Endothelial cell of umbilical vein (primary cell): Measurements from ENCODE around the gene FOXP1.

ENCODE experiments used
- EZH2 ChIP-seq: IDR thresholded peaks from 2 replicates; pipeline ENCODE4 v1.6.1; 2012; ENCODE audit warnings: borderline replicate concordance, low read depth, mild to moderate bottlenecking, moderate library complexity, low read length, inconsistent platforms; ENCODE audit not compliant: severe bottlenecking
- FOS ChIP-seq: IDR thresholded peaks from 2 replicates; pipeline ENCODE4 v1.6.1; 2011; ENCODE audit warnings: mild to moderate bottlenecking, low read length, moderate library complexity, borderline replicate concordance; ENCODE audit not compliant: insufficient read depth
- JUN ChIP-seq: IDR thresholded peaks from 2 replicates; pipeline ENCODE4 v1.6.1; 2011; ENCODE audit warnings: borderline replicate concordance, low read depth; ENCODE audit not compliant: insufficient read length, insufficient read depth
- MYC ChIP-seq: IDR thresholded peaks from one replicate; pipeline ENCODE4 v1.6.1; 2011; ENCODE audit warnings: mild to moderate bottlenecking, low read depth, low read length
- POLR2A ChIP-seq: IDR thresholded peaks from 2 replicates; pipeline ENCODE4 v1.6.1; 2012; ENCODE audit warnings: low read depth, mild to moderate bottlenecking, control low read depth, low read length
- POLR2AphosphoS5 ChIP-seq: IDR thresholded peaks from 2 replicates; pipeline ENCODE4 v1.6.1; 2012; ENCODE audit warnings: low read depth, mild to moderate bottlenecking, control low read depth, low read length, moderate library complexity; ENCODE audit not compliant: insufficient read depth
- TF ChIP-seq, protein P1 (sequence below), 2 donors: IDR thresholded peaks; 1 replicate in 1 of 2; 2 replicates in 1 of 2; pipeline ENCODE4 v1.5.1; 2011; ENCODE audit warnings: low read length in 2 of 2, mild to moderate bottlenecking in 2 of 2, moderate library complexity in 2 of 2, control low read depth in 1 of 2, inconsistent platforms in 1 of 2, low read depth in 1 of 2; ENCODE audit not compliant: insufficient read depth in 1 of 2; ENCODE audit errors: extremely low read depth in 1 of 2
- TF ChIP-seq, protein P2 (sequence below): IDR thresholded peaks from 2 replicates; pipeline ENCODE4 v1.6.1; 2011; ENCODE audit not compliant: insufficient read depth, insufficient read length

DNA sequence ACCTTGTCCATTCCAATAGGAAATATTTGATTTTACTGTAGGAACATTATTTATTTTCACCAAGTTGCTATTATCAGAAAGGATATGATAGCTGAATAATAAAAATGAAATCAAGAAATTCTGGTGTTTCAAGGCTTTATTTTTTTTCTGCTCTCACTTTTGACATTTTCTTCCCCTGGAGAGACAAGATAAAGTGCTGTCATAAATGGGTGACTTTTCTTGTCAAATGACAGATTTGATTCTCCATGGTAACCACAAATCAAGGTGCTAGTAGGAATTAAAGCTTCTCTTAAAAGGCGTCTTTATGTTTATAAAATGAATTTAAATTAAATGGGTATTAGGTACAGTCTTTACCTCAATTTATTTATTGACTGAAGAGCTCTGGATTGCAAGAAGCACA lies 124.6 kb downstream of the FOXP1 start:
- no peak for TF ChIP-seq POLR2A
- TF ChIP-seq, protein P1, sequence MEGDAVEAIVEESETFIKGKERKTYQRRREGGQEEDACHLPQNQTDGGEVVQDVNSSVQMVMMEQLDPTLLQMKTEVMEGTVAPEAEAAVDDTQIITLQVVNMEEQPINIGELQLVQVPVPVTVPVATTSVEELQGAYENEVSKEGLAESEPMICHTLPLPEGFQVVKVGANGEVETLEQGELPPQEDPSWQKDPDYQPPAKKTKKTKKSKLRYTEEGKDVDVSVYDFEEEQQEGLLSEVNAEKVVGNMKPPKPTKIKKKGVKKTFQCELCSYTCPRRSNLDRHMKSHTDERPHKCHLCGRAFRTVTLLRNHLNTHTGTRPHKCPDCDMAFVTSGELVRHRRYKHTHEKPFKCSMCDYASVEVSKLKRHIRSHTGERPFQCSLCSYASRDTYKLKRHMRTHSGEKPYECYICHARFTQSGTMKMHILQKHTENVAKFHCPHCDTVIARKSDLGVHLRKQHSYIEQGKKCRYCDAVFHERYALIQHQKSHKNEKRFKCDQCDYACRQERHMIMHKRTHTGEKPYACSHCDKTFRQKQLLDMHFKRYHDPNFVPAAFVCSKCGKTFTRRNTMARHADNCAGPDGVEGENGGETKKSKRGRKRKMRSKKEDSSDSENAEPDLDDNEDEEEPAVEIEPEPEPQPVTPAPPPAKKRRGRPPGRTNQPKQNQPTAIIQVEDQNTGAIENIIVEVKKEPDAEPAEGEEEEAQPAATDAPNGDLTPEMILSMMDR (IDR thresholded peaks at IDR 0.05; ENCODE audit: extremely low read depth in 1 of 2, insufficient read depth in 1 of 2, low read depth in 1 of 2, low read length in 2 of 2) = no peak
- TF ChIP-seq POLR2AphosphoS5 = no peak
- TF ChIP-seq, protein P2, sequence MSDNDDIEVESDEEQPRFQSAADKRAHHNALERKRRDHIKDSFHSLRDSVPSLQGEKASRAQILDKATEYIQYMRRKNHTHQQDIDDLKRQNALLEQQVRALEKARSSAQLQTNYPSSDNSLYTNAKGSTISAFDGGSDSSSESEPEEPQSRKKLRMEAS = no peak
- TF ChIP-seq MYC = no peak
- TF ChIP-seq JUN = no peak
- no peak for TF ChIP-seq FOS
- no peak for TF ChIP-seq EZH2
